Activated naive CD4-positive, alpha-beta T cell (primary cell): ENCODE results near the gene NADK2.

Experiments
- DNase-seq, 4 experiments: peaks; one replicate each; lab custom pipeline; 2025; lab: John Stamatoyannopoulos, UW

Gene NADK2

GRCh38 chr5:36246036-36246800 lies 4.5 kb upstream of the NADK2 start:
- no peak for DNase-seq

- no peak for DNase-seq
Measured at GRCh38 chr5:36244076-36244475, 2.4 kb upstream of the NADK2 start.

- no peak for DNase-seq
Measured at GRCh38 chr5:36243653-36244052, 1.9 kb upstream of the NADK2 start.

- DNase-seq, result no peak
Measured at GRCh38 chr5:36242534-36243485, 1.1 kb upstream of the NADK2 start.

GRCh38 chr5:36240779-36241630 lies 720 bp downstream of the NADK2 start:
- DNase-seq, result peak; percentile 15 to 33 (median 31)

GRCh38 chr5:36239370-36240293 lies 2.1 kb downstream of the NADK2 start:
- no peak for DNase-seq

GRCh38 chr5:36238502-36239295 lies 3.0 kb downstream of the NADK2 start:
- no peak for DNase-seq

- no peak for DNase-seq
Measured at GRCh38 chr5:36237751-36238150, 4.0 kb downstream of the NADK2 start.

- no peak for DNase-seq
Measured at GRCh38 chr5:36236801-36237200, 4.9 kb downstream of the NADK2 start.

GRCh38 chr5:36232533-36232932 lies 9.2 kb downstream of the NADK2 start:
- no peak for DNase-seq

GRCh38 chr5:36230151-36230790 lies 11.5 kb downstream of the NADK2 start:
- DNase-seq, result no peak

GRCh38 chr5:36228505-36228904 lies 13.2 kb downstream of the NADK2 start:
- no peak for DNase-seq

- no peak for DNase-seq
Measured at GRCh38 chr5:36227046-36227445, 14.7 kb downstream of the NADK2 start.

- DNase-seq, result no peak
Measured at GRCh38 chr5:36222620-36223019, 19.1 kb downstream of the NADK2 start.

GRCh38 chr5:36217988-36218387 lies 23.7 kb downstream of the NADK2 start:
- no peak for DNase-seq

- DNase-seq, result no peak
Measured at GRCh38 chr5:36217567-36217966, 24.2 kb downstream of the NADK2 start.

- DNase-seq, result no peak
Measured at GRCh38 chr5:36215910-36216309, 25.8 kb downstream of the NADK2 start.

- DNase-seq, result no peak
Measured at GRCh38 chr5:36214436-36214835, 27.3 kb downstream of the NADK2 start.

GRCh38 chr5:36209664-36210063 lies 32.1 kb downstream of the NADK2 start:
- DNase-seq, result no peak

- no peak for DNase-seq
Measured at GRCh38 chr5:36208786-36209185, 32.9 kb downstream of the NADK2 start.
